Peyer's patch (tissue), 4 donors: ENCODE results near the gene PTGES. TPM values are rescaled to one million over a fixed set of nuclear protein-coding genes. Genes with fewer than 3 reads are reported as not detected.
"Not testable (repeated sequence)": the region's sequence is repeated elsewhere in the genome, so short reads cannot be mapped to it uniquely, and the experiment has no call there.

Experiments
- DNase-seq, 3 donors: peaks; one replicate each; pipeline ENCODE4 v3.0.0-alpha.2; 2017 to 2019
- H3K27ac ChIP-seq, 4 donors: fragments of 200-600 bp; sonication (generic); one replicate each; pipeline ENCODE4 v1.5.1; 2016 to 2019
- H3K27me3 ChIP-seq, 2 donors: fragments of 200-600 bp; sonication (generic); one replicate each; pipeline ENCODE4 v1.5.1; 2019
- H3K36me3 ChIP-seq, 3 donors: fragments of 200-600 bp; sonication (generic); one replicate each; pipeline ENCODE4 v1.5.1; 2016 to 2019
- H3K4me1 ChIP-seq, 4 donors: fragments of 200-600 bp; sonication (generic); one replicate each; pipeline ENCODE4 v1.5.1; 2016 to 2019
- H3K4me3 ChIP-seq, 4 donors: fragments of 200-600 bp; sonication (generic); 1 replicate in 3 of 4; 2 replicates in 1 of 4; pipeline ENCODE4 v1.5.1; 2016 to 2019; ENCODE audit warnings: mild to moderate bottlenecking in 1 of 4
- H3K9me3 ChIP-seq, 4 donors: fragments of 200-600 bp; sonication (generic); one replicate each; pipeline ENCODE4 v1.5.1; 2016 to 2019; ENCODE audit warnings: mild to moderate bottlenecking in 1 of 4
- POLR2A ChIP-seq, 2 donors: fragments of 450-650 bp; IDR thresholded peaks; one replicate each; pipeline ENCODE4 v1.5.1; 2017; ENCODE audit warnings: antibody characterized with exemption in 2 of 2, mild to moderate bottlenecking in 2 of 2, moderate library complexity in 2 of 2
- total RNA-seq, 4 donors: library from RNA; depleted of rRNA; stranded (reverse); fragments of >200 nt; gene quantifications; one replicate each; pipeline ENCODE4 v1.1.0, GENCODE V29; 2016
- TF ChIP-seq, protein P1 (sequence below), 6 experiments: fragments of 450-650 bp in 4 of 6; fragments of 200-600 bp in 2 of 6; sonication (generic) in 1 of 6; IDR thresholded peaks; one replicate each; pipeline ENCODE4 v1.5.1; 2017 to 2019; ENCODE audit warnings: antibody characterized with exemption in 6 of 6, mild to moderate bottlenecking in 3 of 6, moderate library complexity in 1 of 6

The PTGES gene, protein sequence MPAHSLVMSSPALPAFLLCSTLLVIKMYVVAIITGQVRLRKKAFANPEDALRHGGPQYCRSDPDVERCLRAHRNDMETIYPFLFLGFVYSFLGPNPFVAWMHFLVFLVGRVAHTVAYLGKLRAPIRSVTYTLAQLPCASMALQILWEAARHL
- total RNA-seq: 1 to 10 TPM; 1.8 to 8.7 (median 6.8) TPM

DNA sequence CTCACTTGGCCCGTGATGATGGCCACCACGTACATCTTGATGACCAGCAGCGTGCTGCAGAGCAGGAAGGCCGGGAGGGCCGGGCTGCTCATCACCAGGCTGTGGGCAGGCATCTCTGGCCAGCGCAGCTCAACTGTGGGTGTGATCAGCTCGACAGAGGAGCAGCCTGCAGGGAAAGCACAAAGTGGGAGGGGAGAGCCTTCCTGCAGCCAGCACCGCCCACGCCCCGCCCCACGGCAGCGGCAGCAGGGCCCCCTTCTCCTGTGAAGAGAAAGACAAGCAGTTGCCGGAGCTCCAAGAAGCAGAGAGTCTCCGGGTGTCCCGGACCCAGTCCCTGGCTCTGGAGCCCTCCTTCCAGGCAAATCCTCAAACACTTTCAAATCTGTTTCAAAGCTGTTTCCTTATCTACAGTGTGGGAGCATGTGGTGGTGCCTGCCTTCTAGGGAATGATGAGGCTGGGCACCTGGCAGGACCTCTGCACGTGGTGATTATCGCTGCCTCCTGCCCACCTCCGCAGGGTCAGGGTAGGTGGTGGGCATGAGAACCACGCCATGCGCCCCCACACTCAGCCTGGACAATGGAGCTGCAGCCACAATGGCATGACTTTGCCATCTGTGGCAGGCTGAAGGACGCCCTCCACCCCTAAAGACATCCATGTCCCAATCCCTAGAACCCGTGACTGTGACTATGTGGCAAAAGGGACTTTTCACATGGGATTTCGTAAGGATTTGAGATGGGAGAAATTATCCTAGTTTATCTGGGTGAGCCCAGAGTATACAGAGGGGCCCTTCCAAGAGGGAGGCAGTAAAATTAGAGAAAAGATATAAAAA lies at the start of gene PTGES:
PTGES (minus strand) TSS at position 143 of the 830 bp plus-strand sequence; CDS start at position 113, 30 bp downstream.
- H3K36me3 ChIP-seq: no peaks in the 10 kb centered on the region
- DNase-seq: peak; percentile 29 to 79 (median 78)
- H3K27me3 ChIP-seq: no peaks in the 10 kb centered on the region
- H3K4me3 ChIP-seq: peak within 1 kb of the TSS; percentile 15 to 43 (median 31)
- peak within 1 kb of the TSS; percentile 32 to 63 (median 48) for H3K27ac ChIP-seq
- no peaks in the 10 kb centered on the region for H3K9me3 ChIP-seq
- TF ChIP-seq, protein P1, sequence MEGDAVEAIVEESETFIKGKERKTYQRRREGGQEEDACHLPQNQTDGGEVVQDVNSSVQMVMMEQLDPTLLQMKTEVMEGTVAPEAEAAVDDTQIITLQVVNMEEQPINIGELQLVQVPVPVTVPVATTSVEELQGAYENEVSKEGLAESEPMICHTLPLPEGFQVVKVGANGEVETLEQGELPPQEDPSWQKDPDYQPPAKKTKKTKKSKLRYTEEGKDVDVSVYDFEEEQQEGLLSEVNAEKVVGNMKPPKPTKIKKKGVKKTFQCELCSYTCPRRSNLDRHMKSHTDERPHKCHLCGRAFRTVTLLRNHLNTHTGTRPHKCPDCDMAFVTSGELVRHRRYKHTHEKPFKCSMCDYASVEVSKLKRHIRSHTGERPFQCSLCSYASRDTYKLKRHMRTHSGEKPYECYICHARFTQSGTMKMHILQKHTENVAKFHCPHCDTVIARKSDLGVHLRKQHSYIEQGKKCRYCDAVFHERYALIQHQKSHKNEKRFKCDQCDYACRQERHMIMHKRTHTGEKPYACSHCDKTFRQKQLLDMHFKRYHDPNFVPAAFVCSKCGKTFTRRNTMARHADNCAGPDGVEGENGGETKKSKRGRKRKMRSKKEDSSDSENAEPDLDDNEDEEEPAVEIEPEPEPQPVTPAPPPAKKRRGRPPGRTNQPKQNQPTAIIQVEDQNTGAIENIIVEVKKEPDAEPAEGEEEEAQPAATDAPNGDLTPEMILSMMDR (IDR thresholded peaks at IDR 0.05): no peak
- no peak for TF ChIP-seq POLR2A (IDR thresholded peaks at IDR 0.05)
- H3K4me1 ChIP-seq: peaks cover 0 to 29% (median 0%) of the 10 kb centered on the region in 4 donors

DNA sequence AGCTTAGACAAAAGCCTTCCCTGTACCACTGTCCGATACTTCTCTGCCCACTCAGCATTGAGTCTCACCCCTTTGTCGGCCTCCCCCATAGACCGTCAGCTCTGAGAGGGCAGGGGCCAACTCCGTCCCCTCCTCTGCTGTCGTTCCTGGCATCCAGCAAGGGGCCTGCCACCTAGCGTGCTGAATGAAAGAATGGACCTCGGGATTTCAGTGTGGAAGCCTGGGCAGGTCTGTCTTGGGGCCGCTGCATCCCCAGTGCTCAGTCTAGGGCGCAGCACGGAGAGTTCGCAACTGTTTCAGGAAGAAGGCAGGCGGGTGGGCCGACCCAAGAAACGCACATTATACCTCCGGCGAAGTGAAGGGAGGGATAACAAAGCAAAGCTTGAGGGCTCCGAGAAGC lies 48.7 kb upstream of the PTGES start:
- peaks cover 0 to 9% (median 3%) of the 10 kb centered on the region in 4 donors for H3K4me1 ChIP-seq
- no peaks in the 10 kb centered on the region for H3K36me3 ChIP-seq
- H3K27me3 ChIP-seq: no peaks in the 10 kb centered on the region
- H3K9me3 ChIP-seq: no peaks in the 10 kb centered on the region
- no peak for DNase-seq
- TF ChIP-seq POLR2A (IDR thresholded peaks at IDR 0.05): no peak
- TF ChIP-seq, protein P1 (IDR thresholded peaks at IDR 0.05): no peak
- no peak overlapping the region for H3K4me3 ChIP-seq
- H3K27ac ChIP-seq: no peak overlapping the region

DNA sequence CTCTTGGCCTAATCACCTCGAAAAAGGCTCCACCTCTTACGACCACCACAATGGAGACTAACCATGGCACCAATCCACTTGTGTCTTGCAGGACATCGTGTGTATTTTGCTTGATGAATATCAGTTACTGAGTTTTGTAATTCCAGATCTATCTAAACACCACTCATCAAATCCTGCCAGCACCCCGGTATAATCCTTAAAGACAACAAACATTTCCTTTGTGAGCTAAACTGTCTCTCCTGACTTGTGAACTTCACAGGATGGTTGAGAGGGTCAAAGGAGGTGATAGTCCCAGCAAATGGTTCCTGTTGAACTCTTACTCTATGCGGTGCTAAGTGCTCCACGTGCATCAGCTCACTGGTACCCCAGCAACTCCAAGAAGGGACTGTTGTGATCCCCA lies 46.1 kb upstream of the PTGES start:
- TF ChIP-seq, protein P1 (IDR thresholded peaks at IDR 0.05): no peak
- TF ChIP-seq POLR2A (IDR thresholded peaks at IDR 0.05): no peak
- no peak overlapping the region for H3K27ac ChIP-seq
- no peak for DNase-seq
- H3K27me3 ChIP-seq: no peaks in the 10 kb centered on the region
- H3K4me3 ChIP-seq: no peak overlapping the region
- no peaks in the 10 kb centered on the region for H3K9me3 ChIP-seq
- H3K36me3 ChIP-seq: no peaks in the 10 kb centered on the region
- H3K4me1 ChIP-seq: peaks cover 0 to 4% (median 2%) of the 10 kb centered on the region in 4 donors

DNA sequence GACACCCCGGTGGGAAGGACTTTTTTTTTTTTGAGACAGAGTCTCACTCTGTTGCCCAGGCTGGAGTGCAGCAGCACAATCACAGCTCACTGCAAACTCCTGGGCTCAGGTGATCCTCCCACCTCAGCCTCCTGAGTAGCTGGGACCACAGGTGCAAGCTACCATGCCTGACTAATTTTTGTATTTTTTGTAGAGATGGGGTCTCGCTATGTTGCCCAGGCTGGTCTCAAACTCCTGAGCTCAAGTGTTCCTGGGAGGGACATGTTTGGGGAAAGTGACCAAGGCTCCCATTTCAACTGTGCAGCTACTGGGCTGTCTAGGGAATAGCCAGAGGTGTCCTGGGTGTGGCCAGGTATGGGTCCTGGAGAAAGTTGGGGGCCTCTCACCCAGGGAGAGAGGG lies 43.2 kb upstream of the PTGES start:
- not testable (repeated sequence) for H3K27me3 ChIP-seq, H3K4me3 ChIP-seq, H3K9me3 ChIP-seq, DNase-seq, H3K27ac ChIP-seq, H3K36me3 ChIP-seq, H3K4me1 ChIP-seq

DNA sequence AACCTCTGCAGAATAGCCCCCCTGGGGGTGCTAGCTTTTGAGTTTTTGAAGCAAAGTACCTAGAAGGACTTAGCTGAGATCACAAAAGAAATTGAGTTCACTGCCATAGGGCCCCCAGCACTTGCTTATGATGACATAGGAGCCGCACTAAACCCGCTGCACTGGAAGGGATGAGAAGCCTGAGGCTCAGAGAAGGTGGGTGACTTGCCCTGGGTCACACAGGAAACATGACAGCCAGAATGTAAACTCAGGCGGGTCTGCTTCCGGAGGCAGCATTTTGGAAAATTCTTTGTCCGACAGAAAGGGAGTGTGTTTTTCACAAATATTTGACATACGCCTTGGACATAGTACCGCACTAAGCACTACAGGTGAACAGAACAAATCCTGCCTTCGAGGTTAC lies 41.7 kb upstream of the PTGES start:
- H3K27me3 ChIP-seq: no peaks in the 10 kb centered on the region
- no peak overlapping the region for H3K27ac ChIP-seq
- H3K4me3 ChIP-seq: no peak overlapping the region
- H3K9me3 ChIP-seq: no peaks in the 10 kb centered on the region
- no peaks in the 10 kb centered on the region for H3K36me3 ChIP-seq
- no peak for DNase-seq
- no peaks in the 10 kb centered on the region for H3K4me1 ChIP-seq
- TF ChIP-seq POLR2A (IDR thresholded peaks at IDR 0.05): no peak

DNA sequence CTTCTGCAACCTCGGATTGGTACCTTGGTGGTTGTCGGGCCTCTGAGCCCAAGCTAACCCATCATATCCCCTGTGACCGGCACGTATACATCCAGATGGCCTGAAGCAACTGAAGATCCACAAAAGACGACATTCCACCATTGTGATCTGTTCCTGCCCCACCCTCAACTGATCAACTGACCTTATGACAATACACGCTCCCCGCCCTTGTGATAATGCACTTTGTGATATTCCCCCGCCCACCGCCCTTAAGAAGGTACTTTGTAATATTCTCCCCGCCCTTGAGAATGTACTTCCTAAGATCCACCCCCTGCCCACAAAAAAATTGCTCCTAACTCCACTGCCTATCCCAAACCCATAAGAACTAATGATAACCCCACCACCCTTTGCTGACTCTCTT lies 33.6 kb upstream of the PTGES start:
- no peak overlapping the region for H3K27ac ChIP-seq
- H3K36me3 ChIP-seq: no peaks in the 10 kb centered on the region
- no peak for TF ChIP-seq POLR2A (IDR thresholded peaks at IDR 0.05)
- TF ChIP-seq, protein P1 (IDR thresholded peaks at IDR 0.05): no peak
- no peaks in the 10 kb centered on the region for H3K27me3 ChIP-seq
- DNase-seq: no peak
- H3K9me3 ChIP-seq: no peaks in the 10 kb centered on the region
- no peak overlapping the region for H3K4me3 ChIP-seq
- H3K4me1 ChIP-seq: no peaks in the 10 kb centered on the region
